Stimulated activated CD4-positive, alpha-beta T cell treated with anti-CD3 and anti-CD28 coated beads, Interleukin-4, amount 100 ng/mL, for 48 hours (primary cell): Measurements from ENCODE around the gene ZDHHC15.
"Not testable (repeated sequence)": the region's sequence is repeated elsewhere in the genome, so short reads cannot be mapped to it uniquely, and the experiment has no call there.

Experiments used
- DNase-seq, 2 donors: peaks; one replicate each; pipeline ENCODE4 v3.0.0-alpha.2; 2020; ENCODE audit warnings: low read depth in 2 of 2

ZDHHC15 gene, protein sequence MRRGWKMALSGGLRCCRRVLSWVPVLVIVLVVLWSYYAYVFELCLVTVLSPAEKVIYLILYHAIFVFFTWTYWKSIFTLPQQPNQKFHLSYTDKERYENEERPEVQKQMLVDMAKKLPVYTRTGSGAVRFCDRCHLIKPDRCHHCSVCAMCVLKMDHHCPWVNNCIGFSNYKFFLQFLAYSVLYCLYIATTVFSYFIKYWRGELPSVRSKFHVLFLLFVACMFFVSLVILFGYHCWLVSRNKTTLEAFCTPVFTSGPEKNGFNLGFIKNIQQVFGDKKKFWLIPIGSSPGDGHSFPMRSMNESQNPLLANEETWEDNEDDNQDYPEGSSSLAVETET

GRCh38 chrX:75522565-75523431 is at the start of gene ZDHHC15:
Gene ZDHHC15 (minus strand): TSS chrX:75523037. CDS start chrX:75523024, 13 bp downstream.
- peak; percentile 28 to 36 for DNase-seq

DNA sequence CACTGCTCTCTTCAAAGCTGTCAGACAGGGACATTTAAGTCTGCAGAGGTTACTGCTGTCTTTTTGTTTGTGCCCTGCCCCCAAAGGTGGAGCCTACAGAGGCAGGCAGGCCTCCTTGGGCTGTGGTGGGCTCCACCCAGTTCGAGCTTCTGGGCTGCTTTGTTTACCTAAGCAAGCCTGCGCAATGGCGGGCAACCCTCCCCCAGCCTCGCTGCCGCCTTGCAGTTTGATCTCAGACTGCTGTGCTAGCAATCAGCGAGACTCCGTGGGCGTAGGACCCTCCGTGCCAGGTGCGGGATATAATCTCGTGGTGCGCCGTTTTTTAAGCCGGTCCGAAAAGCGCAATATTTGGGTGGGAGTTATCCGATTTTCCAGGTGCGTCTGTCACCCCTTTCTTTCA is 37.7 kb upstream of the ZDHHC15 start:
- not testable (repeated sequence) for DNase-seq

- no peak for DNase-seq
Measured at GRCh38 chrX:75547783-75548182, 24.9 kb upstream of the ZDHHC15 start.

DNA sequence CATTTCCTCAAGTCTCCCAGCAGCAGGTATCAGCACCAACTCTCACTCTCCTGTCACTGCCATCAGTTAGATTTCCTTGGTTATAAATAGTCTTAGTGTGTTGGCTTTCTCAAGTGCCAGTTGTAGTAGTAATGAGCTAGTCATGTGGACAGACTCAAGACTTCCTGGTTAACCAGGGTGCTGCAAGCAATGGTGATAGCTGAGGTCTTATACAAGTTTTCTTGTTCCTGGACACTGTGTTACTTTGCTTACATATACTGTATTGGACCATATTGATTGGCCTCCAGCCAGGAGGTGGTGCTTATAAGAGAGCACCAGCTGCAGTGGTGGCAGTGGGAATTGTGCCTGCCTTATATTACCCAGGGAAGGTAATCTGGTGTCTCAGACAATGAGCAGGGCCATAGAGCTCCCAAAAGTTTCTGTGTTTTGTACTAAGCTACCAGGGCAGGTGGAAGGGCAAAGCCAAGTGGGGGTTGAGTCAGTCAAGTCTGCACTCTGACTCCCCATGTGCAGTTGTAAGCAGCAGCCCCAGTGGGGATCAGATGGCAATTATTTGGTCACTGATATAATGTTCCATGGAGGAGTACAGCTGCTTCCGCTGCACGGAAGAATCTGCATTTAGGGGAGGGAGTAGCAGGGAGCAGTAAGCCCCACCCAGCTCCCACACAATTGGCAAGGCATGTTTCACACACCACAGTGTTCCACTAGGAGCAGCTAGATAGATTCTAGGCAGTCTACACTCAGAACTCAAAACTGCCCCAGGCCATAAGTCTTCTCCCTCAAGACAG is 24.1 kb upstream of the ZDHHC15 start:
- DNase-seq: no peak

DNA sequence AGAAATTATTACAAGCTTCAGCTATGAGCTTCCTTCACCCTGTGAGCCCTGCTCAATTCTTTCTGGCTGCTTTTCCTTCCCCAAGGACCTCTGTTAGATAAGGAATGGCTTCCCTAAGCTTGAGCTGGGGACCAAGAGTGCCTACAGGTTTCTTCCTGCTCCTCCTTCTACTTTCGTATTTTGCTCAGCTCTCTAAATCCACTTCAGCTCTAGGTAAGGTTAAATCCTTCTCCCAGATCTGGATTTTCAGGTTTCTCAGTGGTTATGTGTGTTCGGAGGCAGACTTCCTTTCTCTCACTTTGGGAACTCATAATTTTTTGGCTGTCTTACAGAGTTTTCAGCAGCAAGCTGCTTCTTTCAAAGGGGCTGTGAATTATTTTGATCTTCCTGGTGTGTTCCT is 21.9 kb upstream of the ZDHHC15 start:
- no peak for DNase-seq

- DNase-seq: no peak
Measured at GRCh38 chrX:75483933-75484332, 38.9 kb downstream of the ZDHHC15 start.

GRCh38 chrX:75461780-75462179 is 61.1 kb downstream of the ZDHHC15 start:
- DNase-seq: not testable (repeated sequence)

DNA sequence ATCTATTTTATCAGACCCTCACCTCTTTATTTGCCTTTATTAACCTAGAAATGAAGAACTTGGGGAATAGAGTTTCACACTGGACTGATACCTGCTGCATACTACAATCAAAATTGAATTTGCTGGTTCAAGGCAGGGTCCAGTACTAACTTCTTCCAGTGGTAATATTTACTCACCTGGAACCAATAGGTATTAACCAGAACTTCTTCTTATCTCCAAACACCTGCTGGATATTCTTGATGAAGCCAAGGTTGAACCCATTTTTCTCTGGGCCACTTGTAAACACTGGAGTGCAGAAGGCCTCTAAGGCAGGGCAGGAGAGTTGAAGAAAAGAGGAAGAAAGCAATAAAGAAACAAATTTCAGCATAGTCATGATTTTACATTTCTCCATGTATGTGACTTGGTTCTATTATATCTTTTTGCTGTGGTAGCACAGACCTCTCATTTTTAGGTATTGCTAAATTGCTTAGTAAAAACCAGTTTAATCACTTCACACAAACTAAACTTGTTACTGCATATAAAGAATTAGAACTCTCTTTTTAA is 101.1 kb downstream of the ZDHHC15 start:
- DNase-seq: no peak

DNA sequence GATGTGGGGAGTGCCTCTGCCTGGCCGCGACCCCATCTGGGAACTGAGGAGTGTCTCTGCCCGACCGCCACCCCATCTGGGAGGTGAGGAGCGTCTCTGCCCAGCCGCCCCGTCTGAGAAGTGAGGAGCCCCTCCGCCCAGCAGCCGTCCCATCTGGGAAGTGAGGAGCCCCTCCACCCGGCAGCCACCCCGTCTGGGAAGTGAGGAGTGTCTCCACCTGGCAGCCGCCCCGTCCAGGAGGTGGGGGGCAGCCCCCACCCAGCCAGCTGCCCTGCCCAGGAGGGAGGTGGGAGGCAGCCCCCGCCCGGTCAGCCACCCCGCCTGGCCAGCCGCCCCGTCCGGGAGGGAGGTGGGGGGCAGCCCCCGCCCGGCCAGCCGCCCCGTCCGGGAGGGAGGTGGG is 115.7 kb downstream of the ZDHHC15 start:
- DNase-seq: not testable (repeated sequence)

- no peak for DNase-seq
Measured at GRCh38 chrX:75390470-75390869, 132.4 kb downstream of the ZDHHC15 start.

DNA sequence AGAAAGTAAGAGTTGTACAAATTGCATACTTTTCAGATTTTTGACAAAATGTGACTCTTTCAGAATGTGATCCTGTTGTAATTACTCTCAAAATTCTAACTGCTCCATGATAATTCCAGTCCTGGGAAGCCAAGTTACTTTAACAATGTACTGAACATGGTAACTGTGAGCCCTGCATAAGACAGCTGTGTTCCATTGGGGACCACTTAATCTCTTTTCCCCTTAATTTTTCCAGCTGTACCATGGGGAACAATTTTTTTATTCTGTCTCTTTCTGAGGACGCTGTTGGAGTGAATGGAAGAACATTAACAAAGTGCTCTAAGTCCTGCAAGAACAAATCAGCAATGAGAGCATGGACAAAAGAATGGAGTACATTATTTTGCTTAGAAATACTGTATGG is 153.1 kb downstream of the ZDHHC15 start:
- DNase-seq: no peak

GRCh38 chrX:75366861-75367260 is 156.0 kb downstream of the ZDHHC15 start:
- no peak for DNase-seq

GRCh38 chrX:75365243-75365975 is 157.4 kb downstream of the ZDHHC15 start:
- no peak for DNase-seq

GRCh38 chrX:75361788-75362187 is 161.0 kb downstream of the ZDHHC15 start:
- no peak for DNase-seq

GRCh38 chrX:75348601-75349000 is 174.2 kb downstream of the ZDHHC15 start:
- DNase-seq: not testable (repeated sequence)

DNA sequence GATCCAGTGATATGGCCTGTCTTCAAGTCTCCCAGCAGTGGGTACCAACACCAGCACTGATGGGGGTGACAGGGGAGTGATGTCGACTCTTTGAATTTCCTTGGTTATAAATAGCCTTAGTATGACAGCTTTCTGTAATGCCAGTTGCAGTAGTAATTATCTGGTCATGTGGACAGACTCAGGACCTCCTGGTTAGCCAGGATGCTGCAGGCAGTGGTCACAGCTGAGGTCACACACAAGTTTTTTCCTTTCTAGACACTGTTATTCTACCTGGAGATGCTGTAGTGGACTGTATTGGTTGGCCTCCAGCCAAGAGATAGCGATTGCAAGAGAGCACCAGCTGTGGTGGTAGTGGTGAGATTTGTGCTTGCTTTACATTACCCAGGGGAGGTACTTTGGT is 185.3 kb downstream of the ZDHHC15 start:
- no peak for DNase-seq

DNA sequence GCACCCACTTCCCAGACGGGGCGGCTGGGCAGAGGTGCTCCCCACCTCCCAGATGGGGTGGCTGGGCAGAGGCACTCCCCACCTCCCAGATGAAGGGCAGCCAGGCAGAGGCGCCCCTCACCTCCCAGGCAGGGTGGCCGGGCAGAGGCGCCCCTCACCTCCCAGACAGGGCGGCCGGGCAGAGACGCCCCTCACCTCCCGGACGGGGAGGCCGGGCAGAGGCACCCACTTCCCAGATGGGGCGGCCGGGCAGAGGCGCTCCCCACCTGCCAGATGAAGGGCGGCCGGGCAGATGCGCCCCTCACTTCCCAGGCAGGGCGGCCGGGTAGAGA is 187.7 kb downstream of the ZDHHC15 start:
- no peak for DNase-seq

- not testable (repeated sequence) for DNase-seq
Measured at GRCh38 chrX:75334407-75335126, 188.3 kb downstream of the ZDHHC15 start.

- DNase-seq: no peak
Measured at GRCh38 chrX:75327607-75328006, 195.2 kb downstream of the ZDHHC15 start.
